HEK293 (cell line): ENCODE results near the gene AFF3.
"Not testable (repeated sequence)": the region's sequence is repeated elsewhere in the genome, so short reads cannot be mapped to it uniquely, and the experiment has no call there.

Experiments used
- KLF7 ChIP-seq: fragments of 450-650 bp; formaldehyde crosslinking; IDR thresholded peaks from 2 replicates; pipeline ENCODE4 v1.5.1; 2016; ENCODE audit warnings: missing biosample characterization, missing genetic modification characterization, borderline replicate concordance
- YY1 ChIP-seq: fragments of 450-650 bp; formaldehyde crosslinking; IDR thresholded peaks from 2 replicates; pipeline ENCODE4 v1.5.1; 2018; ENCODE audit warnings: missing biosample characterization, missing genetic modification characterization
- ZIC2 ChIP-seq: fragments of 450-650 bp; formaldehyde crosslinking; IDR thresholded peaks from 2 replicates; pipeline ENCODE4 v1.5.1; 2016; ENCODE audit warnings: missing biosample characterization, missing genetic modification characterization
- ZNF146 ChIP-seq: fragments of 450-650 bp; formaldehyde crosslinking; IDR thresholded peaks from 2 replicates; pipeline ENCODE4 v1.5.1; 2016; ENCODE audit warnings: missing biosample characterization, missing genetic modification characterization
- ZNF660 ChIP-seq: fragments of 450-650 bp; IDR thresholded peaks from 2 replicates; pipeline ENCODE4 v1.5.1; 2018; ENCODE audit warnings: missing biosample characterization, mild to moderate bottlenecking, missing genetic modification characterization
- TF ChIP-seq, protein P1 (sequence below): fragments of 450-650 bp; formaldehyde crosslinking; IDR thresholded peaks from 2 replicates; pipeline ENCODE4 v1.5.1; 2016; ENCODE audit warnings: missing biosample characterization, missing genetic modification characterization

DNA sequence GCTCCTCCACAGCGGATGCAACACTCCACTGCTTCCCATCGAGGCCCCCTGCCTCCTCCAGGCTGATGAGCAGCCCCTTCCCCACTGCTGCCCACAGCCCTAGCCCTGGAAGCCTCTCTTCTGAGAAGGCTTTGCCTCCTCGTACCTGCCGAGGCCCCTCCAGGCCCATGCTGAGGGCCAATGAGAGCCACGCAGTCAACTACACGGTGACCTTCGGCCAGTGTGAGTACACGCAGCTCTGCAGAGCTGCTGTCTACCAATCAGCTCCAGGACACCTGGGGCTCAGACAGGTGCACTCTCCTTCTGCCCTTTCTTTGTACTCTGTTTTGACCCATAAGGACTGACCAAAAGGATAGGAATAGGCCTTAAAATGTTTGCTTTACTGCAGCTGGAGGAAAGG, 43.5 kb downstream of the AFF3 start:
- TF ChIP-seq, protein P1, sequence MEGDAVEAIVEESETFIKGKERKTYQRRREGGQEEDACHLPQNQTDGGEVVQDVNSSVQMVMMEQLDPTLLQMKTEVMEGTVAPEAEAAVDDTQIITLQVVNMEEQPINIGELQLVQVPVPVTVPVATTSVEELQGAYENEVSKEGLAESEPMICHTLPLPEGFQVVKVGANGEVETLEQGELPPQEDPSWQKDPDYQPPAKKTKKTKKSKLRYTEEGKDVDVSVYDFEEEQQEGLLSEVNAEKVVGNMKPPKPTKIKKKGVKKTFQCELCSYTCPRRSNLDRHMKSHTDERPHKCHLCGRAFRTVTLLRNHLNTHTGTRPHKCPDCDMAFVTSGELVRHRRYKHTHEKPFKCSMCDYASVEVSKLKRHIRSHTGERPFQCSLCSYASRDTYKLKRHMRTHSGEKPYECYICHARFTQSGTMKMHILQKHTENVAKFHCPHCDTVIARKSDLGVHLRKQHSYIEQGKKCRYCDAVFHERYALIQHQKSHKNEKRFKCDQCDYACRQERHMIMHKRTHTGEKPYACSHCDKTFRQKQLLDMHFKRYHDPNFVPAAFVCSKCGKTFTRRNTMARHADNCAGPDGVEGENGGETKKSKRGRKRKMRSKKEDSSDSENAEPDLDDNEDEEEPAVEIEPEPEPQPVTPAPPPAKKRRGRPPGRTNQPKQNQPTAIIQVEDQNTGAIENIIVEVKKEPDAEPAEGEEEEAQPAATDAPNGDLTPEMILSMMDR (tag by site-specific recombination) = not testable (repeated sequence)
- not testable (repeated sequence) for TF ChIP-seq YY1, ZIC2, KLF7, ZNF146, ZNF660 (tag by site-specific recombination)
